AG10803 (cell line): Measurements from ENCODE around the gene NSUN5.
"Not testable (repeated sequence)": the region's sequence is repeated elsewhere in the genome, so short reads cannot be mapped to it uniquely, and the experiment has no call there.

ENCODE experiments used
- DNase-seq: peaks from one replicate; pipeline ENCODE4 v3.0.0; 2010; ENCODE audit warnings: low read depth
- H3K4me3 ChIP-seq: 2 replicates; pipeline ENCODE4 v1.5.1; 2011; ENCODE audit warnings: mild to moderate bottlenecking, low read length, control low read depth
- TF ChIP-seq, protein P1 (sequence below): conservative IDR thresholded peaks from 2 replicates; pipeline ENCODE4 v1.5.1; 2011; ENCODE audit warnings: mild to moderate bottlenecking, low read length, control low read depth, inconsistent platforms

NSUN5 gene

DNA sequence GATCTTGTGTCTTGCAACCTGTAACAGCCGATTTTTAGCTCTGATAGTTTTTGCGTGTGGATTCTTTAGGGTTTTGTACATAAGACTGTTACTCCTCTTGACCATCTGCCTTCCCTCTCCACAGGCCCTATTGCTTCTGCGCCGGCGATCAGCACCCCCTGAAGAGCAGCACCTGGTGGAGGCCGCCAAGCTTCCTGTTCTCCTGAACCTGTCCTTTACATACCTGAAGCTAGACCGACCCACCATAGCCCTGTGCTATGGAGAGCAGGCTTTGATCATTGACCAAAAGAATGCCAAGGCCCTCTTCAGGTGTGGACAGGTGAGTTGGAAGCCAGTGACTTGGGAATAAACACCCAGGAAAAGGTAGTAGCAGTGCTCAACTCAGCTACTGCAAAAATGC, 31.9 kb upstream of the NSUN5 start:
- DNase-seq = no peak

DNA sequence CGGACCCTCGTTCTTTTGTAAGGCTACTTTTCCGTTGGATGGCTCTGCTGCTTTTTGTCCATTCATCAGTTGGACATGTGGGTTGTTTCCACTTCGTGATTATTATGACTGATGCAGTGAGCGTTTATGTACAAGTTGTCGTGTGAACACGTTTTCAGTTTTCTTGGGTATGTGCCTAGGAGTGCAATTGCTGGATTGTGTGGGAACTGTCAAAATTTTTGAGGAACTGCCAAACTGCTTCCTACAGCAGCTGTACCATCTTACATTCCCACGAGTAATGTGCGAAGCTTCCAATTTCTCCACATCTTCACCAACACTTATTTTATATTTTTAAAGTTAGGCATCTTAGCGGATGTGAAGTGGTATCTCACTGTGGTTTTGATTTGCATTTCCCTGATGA, 29.7 kb upstream of the NSUN5 start:
- no peak overlapping the region for H3K4me3 ChIP-seq
- peak; percentile 20 for DNase-seq
- TF ChIP-seq, protein P1, sequence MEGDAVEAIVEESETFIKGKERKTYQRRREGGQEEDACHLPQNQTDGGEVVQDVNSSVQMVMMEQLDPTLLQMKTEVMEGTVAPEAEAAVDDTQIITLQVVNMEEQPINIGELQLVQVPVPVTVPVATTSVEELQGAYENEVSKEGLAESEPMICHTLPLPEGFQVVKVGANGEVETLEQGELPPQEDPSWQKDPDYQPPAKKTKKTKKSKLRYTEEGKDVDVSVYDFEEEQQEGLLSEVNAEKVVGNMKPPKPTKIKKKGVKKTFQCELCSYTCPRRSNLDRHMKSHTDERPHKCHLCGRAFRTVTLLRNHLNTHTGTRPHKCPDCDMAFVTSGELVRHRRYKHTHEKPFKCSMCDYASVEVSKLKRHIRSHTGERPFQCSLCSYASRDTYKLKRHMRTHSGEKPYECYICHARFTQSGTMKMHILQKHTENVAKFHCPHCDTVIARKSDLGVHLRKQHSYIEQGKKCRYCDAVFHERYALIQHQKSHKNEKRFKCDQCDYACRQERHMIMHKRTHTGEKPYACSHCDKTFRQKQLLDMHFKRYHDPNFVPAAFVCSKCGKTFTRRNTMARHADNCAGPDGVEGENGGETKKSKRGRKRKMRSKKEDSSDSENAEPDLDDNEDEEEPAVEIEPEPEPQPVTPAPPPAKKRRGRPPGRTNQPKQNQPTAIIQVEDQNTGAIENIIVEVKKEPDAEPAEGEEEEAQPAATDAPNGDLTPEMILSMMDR = no peak

More for the DNA sequence above, 31.9 kb upstream of the NSUN5 start:
- H3K4me3 ChIP-seq = no peak overlapping the region
- TF ChIP-seq, protein P1 = no peak

DNA sequence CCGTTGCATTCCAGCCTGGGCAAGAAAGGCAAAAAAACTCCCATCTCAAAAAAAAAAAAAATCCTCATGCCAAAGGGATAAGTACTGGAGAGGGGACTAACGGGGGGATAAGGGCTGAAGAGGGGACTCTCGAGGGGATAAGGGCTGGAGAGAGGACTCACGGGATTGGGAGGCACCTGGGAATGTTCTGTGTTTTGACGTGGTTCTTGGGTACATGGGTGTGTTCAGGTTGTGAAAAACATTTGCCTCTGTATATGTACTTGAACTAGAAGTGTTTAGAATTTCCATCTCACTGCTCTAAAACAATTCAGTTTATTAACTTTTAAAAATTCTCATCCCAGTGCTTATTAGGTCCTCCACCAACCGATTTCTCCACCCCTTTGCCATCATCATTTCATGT, 23.8 kb upstream of the NSUN5 start:
- no peak overlapping the region for H3K4me3 ChIP-seq
- no peak for DNase-seq
- TF ChIP-seq, protein P1 = no peak

DNA sequence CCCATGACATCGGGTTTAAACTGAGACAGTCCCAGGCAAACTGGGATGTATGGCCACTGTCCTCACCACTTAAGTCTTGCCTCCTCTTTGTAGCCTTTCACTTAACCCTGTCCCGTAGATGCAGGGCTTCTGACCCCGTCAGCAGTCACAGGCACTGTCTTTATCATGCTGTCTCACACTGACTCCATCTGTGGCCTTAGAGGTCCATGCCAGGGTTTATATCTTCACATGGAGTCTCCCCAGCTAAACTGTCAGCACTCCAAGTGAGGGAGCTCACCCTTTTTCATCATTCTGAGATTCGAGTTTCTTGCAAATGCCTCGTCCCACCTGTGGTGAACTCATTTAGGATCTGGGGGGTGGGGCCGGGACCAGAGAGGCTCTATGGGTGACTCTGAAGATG, 22.1 kb upstream of the NSUN5 start:
- TF ChIP-seq, protein P1 = no peak
- no peak for DNase-seq
- no peak overlapping the region for H3K4me3 ChIP-seq

DNA sequence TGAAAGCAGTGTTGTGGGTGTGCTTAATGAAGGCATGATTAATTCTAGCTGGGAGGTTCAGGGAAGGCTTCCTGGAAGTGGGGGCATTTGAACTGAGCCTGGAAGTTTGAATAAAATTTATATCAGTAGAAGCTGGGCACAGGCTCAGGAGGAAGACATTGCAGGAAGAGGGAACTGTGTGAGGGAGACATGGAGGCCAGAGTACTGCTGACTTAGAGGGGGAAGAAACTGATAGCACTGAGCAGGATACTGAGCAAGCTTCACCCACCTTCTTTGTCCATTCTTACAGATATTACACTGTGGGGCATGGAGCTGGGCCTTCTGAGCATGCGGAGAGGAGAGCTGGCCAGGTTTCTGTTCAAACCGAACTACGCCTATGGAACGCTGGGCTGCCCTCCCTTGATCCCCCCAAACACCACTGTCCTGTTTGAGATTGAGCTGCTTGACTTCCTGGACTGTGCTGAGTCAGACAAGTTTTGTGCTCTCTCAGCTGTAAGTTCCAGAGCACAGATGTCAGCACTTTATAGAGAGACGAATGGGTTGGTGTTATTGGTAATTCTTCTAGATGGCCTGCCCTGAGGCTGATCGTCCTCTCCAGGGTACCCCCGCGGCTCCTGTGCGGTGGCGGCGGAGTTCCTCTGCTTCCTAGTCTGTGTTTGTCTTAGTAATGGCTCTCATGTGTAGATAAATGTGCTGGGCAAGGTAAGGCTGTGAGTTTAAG, 21.4 kb upstream of the NSUN5 start:
- no peak overlapping the region for H3K4me3 ChIP-seq
- TF ChIP-seq, protein P1 = no peak
- peak; percentile 17 for DNase-seq

DNA sequence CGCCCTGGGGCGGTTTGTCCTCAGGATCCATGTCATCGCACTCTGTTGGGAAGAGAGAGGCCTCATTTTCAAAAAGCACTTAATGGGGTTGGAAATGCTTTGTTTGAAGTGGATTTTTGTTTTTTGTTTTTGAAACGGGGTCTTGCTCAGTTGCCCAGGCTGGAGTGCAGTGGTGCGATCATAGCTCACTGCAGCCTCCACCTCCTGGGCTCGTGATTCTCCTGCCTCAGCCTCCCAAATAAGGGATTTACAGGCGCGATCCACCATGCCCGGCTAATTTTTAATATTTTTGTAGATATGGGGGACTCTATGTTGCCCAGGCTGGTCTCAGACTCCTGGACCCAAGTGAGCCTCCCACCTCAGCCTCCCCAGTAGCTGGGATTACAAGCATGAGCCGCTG, 20.1 kb upstream of the NSUN5 start:
- no peak overlapping the region for H3K4me3 ChIP-seq
- DNase-seq = no peak
- TF ChIP-seq, protein P1 = no peak

DNA sequence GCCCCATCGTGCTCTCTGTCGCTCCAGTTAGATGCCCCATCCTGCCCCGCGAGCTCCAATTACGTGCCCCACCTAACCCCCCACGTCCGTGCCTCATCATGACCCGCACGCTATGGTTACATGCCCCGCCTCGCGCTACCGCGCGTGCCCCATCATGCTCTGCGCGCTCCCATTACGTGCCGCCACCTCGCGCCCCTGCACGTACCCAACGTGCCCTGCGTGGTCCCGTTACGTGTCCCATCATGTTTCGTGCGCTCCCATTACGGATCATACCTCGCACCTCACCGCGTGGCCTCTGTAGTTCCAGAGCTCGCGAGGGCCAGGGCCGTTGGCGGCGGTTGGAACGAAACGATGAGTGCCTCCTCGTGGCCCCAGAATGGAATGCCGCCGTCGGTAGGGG, 19.3 kb upstream of the NSUN5 start, which contains the start of the genes FKBP6 and TRIM50:
TSS of gene FKBP6 (plus strand) at position 240 of the 400 bp plus-strand sequence. CDS start 268 bp downstream, outside the sequence.
TSS of gene TRIM50 (minus strand) at position 161 of the 400 bp plus-strand sequence. CDS start 3,295 bp downstream, outside the sequence.
- DNase-seq, H3K4me3 ChIP-seq: not testable (repeated sequence)

DNA sequence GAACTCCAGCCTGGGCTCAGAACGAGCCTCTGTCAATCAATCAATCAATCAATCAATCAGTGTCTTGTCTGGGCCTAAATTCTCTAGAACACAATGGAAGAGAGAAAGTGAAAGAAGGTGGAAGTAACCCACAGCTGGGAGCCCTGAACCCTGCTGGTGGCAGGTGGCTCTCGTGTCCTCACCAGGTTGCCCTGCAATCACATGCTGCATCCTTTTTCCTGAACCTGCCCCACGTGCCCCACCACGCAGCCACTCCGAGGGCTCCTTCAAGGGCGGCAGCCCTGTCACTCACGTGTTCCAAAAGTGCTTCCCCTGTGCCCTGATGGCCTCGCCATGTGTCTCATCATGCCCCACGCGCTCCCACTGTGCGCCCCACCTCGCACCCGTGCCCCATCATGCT, 18.8 kb upstream of the NSUN5 start:
- not testable (repeated sequence) for H3K4me3 ChIP-seq

DNA sequence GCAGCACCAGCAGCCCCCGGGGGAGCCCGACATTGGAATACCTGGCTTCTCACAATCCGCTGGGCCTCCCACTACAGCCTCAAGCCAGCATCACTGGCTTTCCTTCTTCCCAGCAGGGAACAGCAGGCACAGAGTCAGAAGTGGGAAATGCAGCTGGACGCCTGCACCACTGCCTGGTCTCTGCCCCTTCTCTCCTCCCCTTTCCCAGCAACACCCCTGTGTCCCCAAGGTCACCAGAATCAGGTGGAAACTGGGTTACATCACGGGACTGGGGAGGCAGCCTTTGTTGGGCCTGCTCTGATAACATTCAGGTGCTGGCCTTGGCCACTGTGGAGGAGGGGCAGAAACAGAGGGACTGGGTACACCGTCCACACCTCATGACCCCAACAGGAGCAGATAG, 16.8 kb upstream of the NSUN5 start:
- DNase-seq = not testable (repeated sequence)

More for the DNA sequence above, 18.8 kb upstream of the NSUN5 start:
- not testable (repeated sequence) for DNase-seq

More for the DNA sequence above, 16.8 kb upstream of the NSUN5 start:
- H3K4me3 ChIP-seq = not testable (repeated sequence)
